Measurements from ENCODE around the gene CDH23.

GRCh38 chr10:71534568-71535194, 138.0 kb downstream of the CDH23 start:
- TF ChIP-seq CTCF (conservative IDR thresholded peaks at IDR 0.05 in 1 of 2, IDR thresholded peaks at IDR 0.05 in 1 of 2; ENCODE audit: extremely low read depth in 1 of 2, insufficient read depth in 1 of 2, low read depth in 1 of 2, low read length in 2 of 2), result no peak
- TF ChIP-seq EZH2 (IDR thresholded peaks at IDR 0.05; ENCODE audit: borderline replicate concordance, low read length), result no peak
